ENCODE measurements around the gene CAMK1D. TPM values are rescaled to one million over a fixed set of nuclear protein-coding genes. Genes with fewer than 3 reads are reported as not detected.

Gene CAMK1D
- total RNA-seq, 2 experiments from 2014 or later: 2.4 to 2.8 TPM

DNA sequence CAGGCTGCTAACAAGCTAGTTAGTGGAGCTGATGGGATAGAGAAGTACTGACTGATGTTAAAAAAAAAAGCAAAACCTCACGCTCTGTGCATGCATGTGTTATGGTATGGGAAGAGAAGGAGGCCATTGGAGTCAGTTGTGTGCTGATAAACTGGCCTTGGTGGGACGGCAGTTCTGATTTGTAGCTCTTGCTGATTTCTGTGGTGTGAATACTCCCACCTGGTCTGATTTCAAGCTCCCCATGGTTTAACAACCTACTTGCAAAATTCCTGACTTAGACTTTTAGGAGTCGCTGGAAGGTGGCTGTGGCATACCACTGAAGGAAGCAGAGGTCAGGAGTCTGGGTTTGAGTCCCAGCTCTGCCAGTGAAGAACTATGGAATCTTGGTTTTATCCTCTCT lies 15.2 kb downstream of the CAMK1D start:
- H3K4me3 Mint-ChIP-seq: no peak overlapping the region
- CTCF ChIA-PET: interaction anchor here (0.7 kb wide), 2 partner anchors 48 to 100 kb away, joined by 3 to 4 read pairs; no protein-coding TSS in a partner anchor
- H3K36me3 Mint-ChIP-seq: no peaks in the 10 kb centered on the region
- peaks cover 12% of the 10 kb centered on the region for H3K4me1 Mint-ChIP-seq
- ATAC-seq (no peak), DNase-seq (no peak)
- no peaks in the 10 kb centered on the region for H3K9me3 Mint-ChIP-seq (ENCODE audit: low read depth)
- no peaks in the 10 kb centered on the region for H3K27me3 Mint-ChIP-seq
- H3K27ac Mint-ChIP-seq: no peak overlapping the region

DNA sequence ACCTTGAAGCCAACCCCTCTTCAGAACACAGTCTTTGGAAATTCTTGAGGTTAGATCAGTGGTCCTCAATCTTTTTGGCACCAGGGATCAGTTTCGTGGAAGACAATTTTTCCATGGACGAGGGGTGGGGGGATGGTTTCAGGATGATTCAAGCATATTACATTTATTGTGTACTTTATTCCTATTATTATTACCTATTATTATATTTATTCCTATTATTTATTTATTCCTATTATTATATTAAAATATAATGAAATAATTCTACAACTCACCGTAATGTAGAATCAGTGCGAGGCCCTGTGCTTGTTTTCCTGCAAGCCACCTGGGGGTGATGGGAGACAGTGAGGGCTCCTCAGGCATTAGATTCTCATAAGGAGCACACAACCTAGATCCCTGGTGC lies 17.9 kb downstream of the CAMK1D start:
- H3K27me3 Mint-ChIP-seq: no peaks in the 10 kb centered on the region
- CTCF ChIA-PET: interaction anchor here (0.9 kb wide), 1 partner anchor 40 kb away, joined by 4 read pairs; no protein-coding TSS in a partner anchor

DNA sequence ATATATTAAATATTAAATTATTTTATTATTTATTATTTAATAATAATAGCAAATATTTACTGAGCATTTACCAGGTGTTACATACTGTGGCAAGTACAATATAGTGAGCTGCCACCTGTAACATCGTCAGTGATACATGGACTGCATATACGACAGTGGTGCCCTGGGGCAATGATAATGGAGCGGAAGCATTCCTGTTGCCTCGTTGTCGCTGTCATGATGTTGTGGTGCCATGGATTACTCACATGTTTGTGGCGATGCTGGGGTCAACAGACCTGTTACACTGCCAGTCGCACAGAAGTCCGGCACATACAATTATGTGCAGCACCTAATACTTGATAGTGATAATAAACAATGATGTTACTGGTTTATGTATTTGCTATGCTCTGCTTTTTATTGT lies 20.6 kb downstream of the CAMK1D start:
- H3K4me1 Mint-ChIP-seq: peaks cover 11% of the 10 kb centered on the region
- no peak overlapping the region for H3K27ac Mint-ChIP-seq
- no peak for DNase-seq
- ATAC-seq: no peak
- CTCF ChIA-PET: no interaction called here
- H3K4me3 Mint-ChIP-seq: no peak overlapping the region
- H3K36me3 Mint-ChIP-seq: no peaks in the 10 kb centered on the region
- no peaks in the 10 kb centered on the region for H3K9me3 Mint-ChIP-seq (ENCODE audit: low read depth)
- no peaks in the 10 kb centered on the region for H3K27me3 Mint-ChIP-seq

More for the DNA sequence above, 17.9 kb downstream of the CAMK1D start:
- Mint-ChIP-seq H3K36me3 (no peaks in the 10 kb centered on the region), H3K4me1 (peaks cover 11% of the 10 kb centered on the region), H3K27ac (no peak overlapping the region), H3K4me3 (no peak overlapping the region), H3K9me3 (ENCODE audit: low read depth) (no peaks in the 10 kb centered on the region)
- ATAC-seq: no peak
- no peak for DNase-seq

DNA sequence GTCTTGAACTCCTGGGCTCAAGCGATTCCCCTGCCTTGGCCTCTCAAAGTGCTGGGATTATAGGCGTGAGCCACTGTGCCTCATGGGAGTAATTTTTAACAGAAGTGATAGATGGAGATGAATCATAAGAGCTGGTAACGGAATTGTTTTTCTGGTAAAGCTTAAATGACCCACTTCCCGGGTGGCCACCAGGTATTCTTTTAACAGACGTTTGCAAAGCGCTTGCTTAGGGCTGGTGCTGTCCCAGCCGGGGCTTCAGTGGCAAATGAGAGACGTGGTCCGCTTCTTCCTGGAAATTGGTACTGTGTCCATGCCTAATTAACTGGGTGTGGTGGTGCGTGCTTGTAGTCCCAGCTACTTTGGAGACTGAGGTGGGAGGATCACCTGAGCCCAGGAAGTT lies 23.5 kb downstream of the CAMK1D start:
- CTCF ChIA-PET: no interaction called here
- H3K4me1 Mint-ChIP-seq: no peaks in the 10 kb centered on the region
- H3K9me3 Mint-ChIP-seq (ENCODE audit: low read depth): no peaks in the 10 kb centered on the region
- H3K4me3 Mint-ChIP-seq: no peak overlapping the region
- no peaks in the 10 kb centered on the region for H3K36me3 Mint-ChIP-seq
- no peak overlapping the region for H3K27ac Mint-ChIP-seq
- DNase-seq (no peak), ATAC-seq (no peak)
- no peaks in the 10 kb centered on the region for H3K27me3 Mint-ChIP-seq

DNA sequence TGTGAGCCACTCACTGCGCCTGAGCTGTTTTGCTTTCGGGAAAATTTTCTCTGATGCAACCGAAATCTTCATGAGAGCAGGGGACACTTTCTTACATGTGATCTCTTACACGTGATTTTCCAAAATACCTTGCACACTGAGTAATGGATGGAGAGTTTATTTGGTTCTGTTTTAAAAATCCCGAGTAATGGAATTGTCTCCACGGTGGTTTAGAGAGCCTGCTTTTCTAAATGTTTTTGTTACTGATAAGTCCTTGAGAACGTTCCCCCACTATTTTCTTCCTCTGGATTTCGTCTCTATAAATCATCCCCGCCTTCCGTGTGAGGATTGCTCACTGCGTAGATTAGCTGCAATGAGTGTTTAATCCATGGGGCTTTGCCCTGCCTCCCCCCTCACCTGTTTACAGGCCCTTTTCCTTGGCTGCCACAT lies 25.7 kb downstream of the CAMK1D start:
- no peaks in the 10 kb centered on the region for H3K9me3 Mint-ChIP-seq (ENCODE audit: low read depth)
- no peak for DNase-seq
- CTCF ChIA-PET: no interaction called here
- no peak for ATAC-seq
- H3K27me3 Mint-ChIP-seq: no peaks in the 10 kb centered on the region
- no peak overlapping the region for H3K27ac Mint-ChIP-seq
- no peaks in the 10 kb centered on the region for H3K36me3 Mint-ChIP-seq
- no peak overlapping the region for H3K4me3 Mint-ChIP-seq
- H3K4me1 Mint-ChIP-seq: no peaks in the 10 kb centered on the region

DNA sequence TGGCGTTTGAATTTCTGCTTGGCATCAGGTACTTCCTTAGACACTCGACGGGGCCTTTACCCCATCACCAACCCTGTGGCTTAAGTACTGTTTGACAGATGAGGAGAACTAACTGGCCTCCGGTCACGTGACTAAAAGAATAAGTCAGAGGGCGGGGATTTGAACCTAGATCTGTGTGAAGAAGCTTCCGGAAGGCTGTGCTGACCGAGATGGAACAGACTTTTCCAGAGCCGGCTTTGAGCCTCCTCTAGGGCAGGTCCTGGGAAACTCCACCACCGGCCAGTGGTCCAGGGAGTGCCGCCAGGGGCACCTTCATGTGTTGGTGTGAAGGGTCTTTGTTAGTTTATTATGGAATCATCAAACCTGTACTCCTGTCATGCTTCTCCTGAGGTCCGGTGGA lies 26.9 kb downstream of the CAMK1D start:
- no peaks in the 10 kb centered on the region for H3K4me1 Mint-ChIP-seq
- CTCF ChIA-PET: no interaction called here
- no peak overlapping the region for H3K4me3 Mint-ChIP-seq
- no peak overlapping the region for H3K27ac Mint-ChIP-seq
- DNase-seq (no peak), ATAC-seq (no peak)
- no peaks in the 10 kb centered on the region for H3K36me3 Mint-ChIP-seq
- H3K9me3 Mint-ChIP-seq (ENCODE audit: low read depth): no peaks in the 10 kb centered on the region
- no peaks in the 10 kb centered on the region for H3K27me3 Mint-ChIP-seq

DNA sequence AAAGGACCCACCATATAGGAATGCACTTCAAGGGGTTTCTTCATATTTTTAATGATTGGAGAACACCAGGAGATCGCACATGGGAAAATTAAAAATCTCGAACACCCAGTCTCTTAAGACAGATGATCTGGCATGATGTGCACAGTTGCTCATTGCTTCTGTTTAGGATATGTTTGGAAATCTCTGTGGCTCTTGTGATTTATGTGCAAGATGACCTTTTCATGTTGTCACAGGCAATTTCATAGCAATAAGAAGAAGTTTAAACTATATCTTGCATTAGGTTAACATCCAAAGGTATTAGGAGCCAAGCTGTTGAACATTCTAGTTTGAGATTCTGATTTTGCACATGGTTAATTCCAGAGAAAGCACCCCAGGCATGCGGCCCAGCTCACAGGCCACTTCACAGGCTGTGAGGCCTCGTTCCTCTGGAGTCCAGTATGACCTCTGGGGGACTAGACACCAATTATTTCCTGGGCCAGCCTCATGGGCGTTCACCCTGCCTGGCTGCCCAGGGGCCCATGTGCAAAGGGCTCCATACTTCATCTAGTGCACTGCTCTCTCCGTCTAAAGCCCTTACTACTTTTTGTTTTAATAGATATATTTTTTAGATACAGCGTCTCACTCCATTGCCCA lies 28.4 kb downstream of the CAMK1D start:
- H3K4me3 Mint-ChIP-seq: no peak overlapping the region
- H3K36me3 Mint-ChIP-seq: no peaks in the 10 kb centered on the region
- H3K9me3 Mint-ChIP-seq (ENCODE audit: low read depth): no peaks in the 10 kb centered on the region
- no peaks in the 10 kb centered on the region for H3K4me1 Mint-ChIP-seq
- H3K27ac Mint-ChIP-seq: no peak overlapping the region
- H3K27me3 Mint-ChIP-seq: no peaks in the 10 kb centered on the region
- ATAC-seq (no peak), DNase-seq (no peak)
- CTCF ChIA-PET: no interaction called here

DNA sequence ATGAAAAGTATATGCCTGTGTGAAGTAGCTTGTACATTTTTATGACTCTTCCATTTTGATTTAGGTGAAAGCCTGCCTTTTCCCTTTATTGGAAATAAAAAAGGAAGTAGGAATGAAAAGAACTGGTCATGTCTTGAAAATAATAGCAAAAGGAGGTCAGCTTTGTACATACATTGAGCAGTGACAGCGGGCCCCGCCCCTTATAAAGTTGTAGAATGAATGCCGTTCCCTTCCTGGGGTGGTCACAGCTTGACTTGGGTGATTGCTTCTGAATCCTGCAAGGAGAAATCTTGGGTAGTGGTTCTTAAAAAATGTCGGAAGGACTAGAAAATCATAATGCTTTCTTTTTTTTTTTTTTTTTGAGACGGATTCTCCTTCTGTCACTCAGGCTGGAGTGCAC lies 31.7 kb downstream of the CAMK1D start:
- CTCF ChIA-PET: interaction anchor here (0.7 kb wide), 1 partner anchor 20 kb away, joined by 3 read pairs; no protein-coding TSS in a partner anchor
- Mint-ChIP-seq H3K27ac (no peak overlapping the region), H3K4me3 (no peak overlapping the region)

DNA sequence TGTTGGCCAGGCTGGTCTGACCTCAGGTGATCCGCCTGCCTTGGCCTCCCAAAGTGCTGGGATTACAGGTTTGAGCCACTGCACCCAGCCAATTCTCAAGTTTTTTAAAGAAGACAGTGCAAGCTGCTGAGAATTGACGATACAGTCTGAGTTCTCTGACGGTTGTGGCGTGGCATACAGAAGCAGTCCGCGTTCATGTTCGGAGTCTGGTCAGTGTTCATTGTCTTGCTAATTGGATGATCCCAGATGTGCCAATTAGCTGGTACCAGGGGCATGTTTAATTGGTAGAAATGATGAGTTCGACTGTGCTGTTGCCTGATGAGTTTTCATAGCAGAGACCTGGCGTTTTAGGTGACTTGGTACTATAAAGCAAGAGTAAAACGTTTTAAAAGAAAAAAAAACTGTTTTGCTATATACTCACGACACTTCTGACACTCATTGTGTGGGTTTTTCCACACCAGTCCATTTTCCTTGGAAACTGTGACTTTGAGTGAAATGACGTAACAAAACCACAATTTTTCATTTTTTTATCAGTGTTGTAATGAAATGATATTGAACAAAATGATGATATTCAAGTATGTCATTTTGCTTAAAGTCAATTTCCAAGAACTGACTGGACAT lies 32.3 kb downstream of the CAMK1D start:
- Mint-ChIP-seq H3K4me1 (no peaks in the 10 kb centered on the region), H3K4me3 (no peak overlapping the region), H3K27ac (no peak overlapping the region), H3K27me3 (no peaks in the 10 kb centered on the region), H3K9me3 (ENCODE audit: low read depth) (peaks cover 2% of the 10 kb centered on the region), H3K36me3 (no peaks in the 10 kb centered on the region)
- CTCF ChIA-PET: no interaction called here
- DNase-seq: no peak
- no peak for ATAC-seq

More for the DNA sequence above, 31.7 kb downstream of the CAMK1D start:
- Mint-ChIP-seq H3K9me3 (ENCODE audit: low read depth) (peaks cover 2% of the 10 kb centered on the region), H3K36me3 (no peaks in the 10 kb centered on the region), H3K27me3 (no peaks in the 10 kb centered on the region), H3K4me1 (no peaks in the 10 kb centered on the region)
- DNase-seq: no peak
- no peak for ATAC-seq

DNA sequence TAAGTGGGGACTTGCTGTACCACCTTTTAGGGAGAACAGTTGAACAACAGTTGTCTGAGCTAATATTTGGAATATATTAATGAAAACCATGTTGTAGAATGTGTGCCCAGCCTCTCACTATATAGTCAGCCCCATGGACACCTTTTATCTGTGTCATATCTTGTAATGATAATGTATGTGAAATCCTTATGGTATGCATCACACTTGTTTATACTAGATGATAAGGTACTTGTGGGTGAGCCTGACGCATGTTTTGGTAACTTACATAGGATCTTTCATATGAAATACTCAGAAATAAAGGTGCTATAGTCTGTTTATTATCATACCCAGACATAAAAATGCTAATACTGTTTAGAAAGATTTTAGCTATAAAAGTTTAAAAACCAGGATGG lies 32.8 kb downstream of the CAMK1D start:
- no peak for DNase-seq
- Mint-ChIP-seq H3K27ac (no peak overlapping the region), H3K36me3 (no peaks in the 10 kb centered on the region), H3K9me3 (ENCODE audit: low read depth) (peaks cover 2% of the 10 kb centered on the region), H3K4me1 (no peaks in the 10 kb centered on the region), H3K4me3 (no peak overlapping the region), H3K27me3 (no peaks in the 10 kb centered on the region)
- ATAC-seq: no peak
- CTCF ChIA-PET: no interaction called here

DNA sequence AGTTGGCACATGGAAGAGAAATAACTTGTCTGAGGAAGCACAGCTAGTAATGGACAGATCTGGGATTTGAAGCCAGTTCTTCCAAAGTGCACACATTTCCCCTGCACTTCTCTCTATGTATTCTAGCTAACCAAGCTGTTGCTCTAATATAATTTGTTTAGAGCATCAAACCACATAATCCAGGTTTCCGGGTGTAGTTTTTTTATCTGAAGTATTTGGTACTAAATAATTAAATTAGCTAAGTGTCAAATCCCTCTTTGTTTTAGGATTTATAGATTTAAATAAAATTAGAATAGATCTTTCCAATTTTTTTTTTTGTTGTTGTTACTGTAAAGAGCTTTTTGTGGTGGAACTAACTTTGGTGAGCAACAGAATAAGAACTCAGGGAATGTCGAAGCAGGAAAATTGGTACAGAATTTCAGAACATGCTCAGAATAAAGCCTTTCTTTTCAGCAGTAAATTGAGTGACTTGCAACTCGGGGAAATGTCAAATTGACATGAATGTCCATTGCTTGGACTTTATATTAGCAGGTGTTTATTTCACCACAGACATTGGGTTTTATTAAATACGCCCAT lies 33.7 kb downstream of the CAMK1D start:
- no peak for ATAC-seq
- CTCF ChIA-PET: interaction anchor here (1.0 kb wide), 1 partner anchor 10 kb away, joined by 3 read pairs; no protein-coding TSS in a partner anchor
- Mint-ChIP-seq H3K36me3 (no peaks in the 10 kb centered on the region), H3K4me1 (no peaks in the 10 kb centered on the region), H3K4me3 (no peak overlapping the region), H3K9me3 (ENCODE audit: low read depth) (peaks cover 2% of the 10 kb centered on the region), H3K27ac (no peak overlapping the region), H3K27me3 (no peaks in the 10 kb centered on the region)
- DNase-seq: no peak

DNA sequence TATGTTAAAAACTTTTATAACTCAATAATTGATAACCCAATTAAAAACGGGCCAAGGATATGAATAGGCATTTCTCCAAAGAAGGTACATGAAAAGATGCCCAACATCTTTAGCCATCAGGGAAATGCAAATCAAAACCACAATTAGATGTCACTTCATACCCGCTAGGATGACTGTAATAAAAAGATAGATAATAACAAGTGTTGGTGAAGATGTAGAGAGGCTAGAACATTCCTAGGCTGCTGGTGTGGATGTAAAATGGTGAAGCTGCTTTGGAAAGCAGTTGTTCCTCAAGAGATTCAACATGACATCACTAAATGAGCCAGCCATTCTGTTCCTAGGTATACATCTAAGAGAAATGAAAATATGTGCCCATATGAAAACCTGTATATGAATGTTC lies 35.6 kb downstream of the CAMK1D start:
- DNase-seq: no peak
- H3K27ac Mint-ChIP-seq: no peak overlapping the region
- no peaks in the 10 kb centered on the region for H3K4me1 Mint-ChIP-seq
- ATAC-seq: no peak
- H3K36me3 Mint-ChIP-seq: no peaks in the 10 kb centered on the region
- H3K27me3 Mint-ChIP-seq: no peaks in the 10 kb centered on the region
- CTCF ChIA-PET: no interaction called here
- H3K9me3 Mint-ChIP-seq (ENCODE audit: low read depth): peaks cover 2% of the 10 kb centered on the region
- no peak overlapping the region for H3K4me3 Mint-ChIP-seq

DNA sequence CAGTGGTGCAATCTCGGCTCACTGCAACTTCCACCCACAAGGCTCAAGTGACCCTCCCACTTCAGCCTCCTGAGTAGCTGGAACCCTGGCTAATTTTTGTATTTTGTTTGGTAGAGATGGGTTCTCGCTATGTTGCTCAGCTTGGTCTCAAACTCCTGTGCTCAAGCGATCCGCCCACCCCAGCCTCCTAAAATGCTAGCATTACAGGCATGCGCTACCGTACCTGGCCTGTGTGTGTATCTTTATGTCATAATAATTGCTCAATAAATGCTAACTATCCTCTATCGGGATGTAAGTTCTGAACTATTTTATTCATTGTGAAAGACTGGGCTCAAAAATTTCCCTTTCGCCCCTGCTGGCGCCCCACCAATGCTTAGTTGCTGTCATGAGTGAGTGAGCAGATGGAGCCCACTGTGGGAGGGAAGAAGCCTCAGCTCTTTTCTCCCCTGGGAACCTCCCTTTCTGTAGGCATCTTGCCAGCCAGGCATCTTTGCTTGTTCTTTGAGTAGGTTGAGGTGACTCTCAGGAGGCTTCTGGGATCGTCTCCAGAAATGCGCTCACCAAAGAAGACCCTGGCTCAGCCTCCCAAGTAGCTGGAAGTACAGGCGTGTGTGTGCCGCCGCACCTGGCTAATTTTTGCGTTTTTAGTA lies 38.3 kb downstream of the CAMK1D start:
- Mint-ChIP-seq H3K4me1 (no peaks in the 10 kb centered on the region), H3K4me3 (no peak overlapping the region), H3K27ac (no peak overlapping the region), H3K36me3 (no peaks in the 10 kb centered on the region), H3K27me3 (no peaks in the 10 kb centered on the region), H3K9me3 (ENCODE audit: low read depth) (peaks cover 2% of the 10 kb centered on the region)
- DNase-seq (no peak), ATAC-seq (no peak)
- CTCF ChIA-PET: no interaction called here

DNA sequence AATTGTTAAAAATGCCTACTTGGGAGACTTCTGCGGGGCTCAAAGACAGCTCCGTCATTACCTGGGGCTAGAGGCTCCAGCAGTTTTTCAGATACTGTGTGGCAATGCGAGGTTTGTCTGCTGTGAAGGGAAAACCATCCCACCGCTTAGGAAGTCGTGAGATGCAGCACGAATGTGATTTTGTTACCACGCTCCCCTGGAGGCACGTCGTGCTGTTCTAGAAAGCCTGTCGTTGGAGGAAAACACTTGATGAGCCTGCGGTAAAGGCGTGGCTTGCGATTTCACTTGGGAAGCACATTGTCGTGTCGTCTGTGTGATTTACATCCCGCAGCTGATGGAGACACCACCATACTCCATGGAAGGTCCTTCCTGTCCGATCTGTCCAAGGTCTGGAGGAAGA lies 39.3 kb downstream of the CAMK1D start:
- Mint-ChIP-seq H3K9me3 (ENCODE audit: low read depth) (peaks cover 2% of the 10 kb centered on the region), H3K27me3 (no peaks in the 10 kb centered on the region), H3K4me1 (no peaks in the 10 kb centered on the region), H3K4me3 (no peak overlapping the region), H3K27ac (no peak overlapping the region), H3K36me3 (no peaks in the 10 kb centered on the region)
- ATAC-seq: no peak
- CTCF ChIA-PET: no interaction called here
- no peak for DNase-seq
